ENCODE measurements around the gene MMD. TPM values are rescaled to one million over a fixed set of nuclear protein-coding genes. Genes with fewer than 3 reads are reported as not detected.

MMD gene
- total RNA-seq, 1 experiment from 2014 or later = 19.2 TPM

GRCh38 chr17:55386796-55387332 is 34.8 kb downstream of the MMD start:
- peaks cover 7% of the 10 kb centered on the region for H3K4me1 Mint-ChIP-seq (ENCODE audit: low read depth, unreplicated experiment)
- H3K36me3 Mint-ChIP-seq (ENCODE audit: insufficient read depth, unreplicated experiment) = peaks cover 9% of the 10 kb centered on the region
- no peak overlapping the region for H3K4me3 Mint-ChIP-seq (ENCODE audit: low read depth, unreplicated experiment)
- CTCF ChIA-PET = no interaction called here
- no peak for DNase-seq
- TF ChIP-seq CTCF (IDR thresholded peaks at IDR 0.05; ENCODE audit: unreplicated experiment) = no peak
- no peak overlapping the region for H3K27ac Mint-ChIP-seq (ENCODE audit: unreplicated experiment)
- no TSS peak for BruUV-seq (replicated peaks)
- no peaks in the 10 kb centered on the region for H3K27me3 Mint-ChIP-seq (ENCODE audit: unreplicated experiment)
- intact Hi-C loops (cut with micrococcal nuclease; ENCODE audit: unreplicated experiment) = no loop called here
- H3K9me3 Mint-ChIP-seq (ENCODE audit: low read depth, unreplicated experiment) = no peaks in the 10 kb centered on the region

GRCh38 chr17:55384643-55385232 is 36.9 kb downstream of the MMD start:
- H3K4me3 Mint-ChIP-seq (ENCODE audit: low read depth, unreplicated experiment) = no peak overlapping the region
- peaks cover 7% of the 10 kb centered on the region for H3K4me1 Mint-ChIP-seq (ENCODE audit: low read depth, unreplicated experiment)
- H3K27me3 Mint-ChIP-seq (ENCODE audit: unreplicated experiment) = no peaks in the 10 kb centered on the region

GRCh38 chr17:55383771-55384642 is 37.6 kb downstream of the MMD start:
- intact Hi-C loops (cut with micrococcal nuclease; ENCODE audit: unreplicated experiment) = no loop called here
- Mint-ChIP-seq H3K36me3 (ENCODE audit: insufficient read depth, unreplicated experiment) (no peaks in the 10 kb centered on the region), H3K27ac (ENCODE audit: unreplicated experiment) (no peak overlapping the region), H3K4me1 (ENCODE audit: low read depth, unreplicated experiment) (peaks cover 7% of the 10 kb centered on the region), H3K9me3 (ENCODE audit: low read depth, unreplicated experiment) (no peaks in the 10 kb centered on the region), H3K4me3 (ENCODE audit: low read depth, unreplicated experiment) (no peak overlapping the region), H3K27me3 (ENCODE audit: unreplicated experiment) (no peaks in the 10 kb centered on the region)
- no peak for TF ChIP-seq CTCF (IDR thresholded peaks at IDR 0.05; ENCODE audit: unreplicated experiment)
- no TSS peak for BruUV-seq (replicated peaks)
- CTCF ChIA-PET = no interaction called here
- no peak for DNase-seq

More at GRCh38 chr17:55384643-55385232, 36.9 kb downstream of the MMD start:
- CTCF ChIA-PET = no interaction called here
- DNase-seq = no peak
- Mint-ChIP-seq H3K9me3 (ENCODE audit: low read depth, unreplicated experiment) (no peaks in the 10 kb centered on the region), H3K36me3 (ENCODE audit: insufficient read depth, unreplicated experiment) (no peaks in the 10 kb centered on the region), H3K27ac (ENCODE audit: unreplicated experiment) (no peak overlapping the region)
- TF ChIP-seq CTCF (IDR thresholded peaks at IDR 0.05; ENCODE audit: unreplicated experiment) = no peak
- no TSS peak for BruUV-seq (replicated peaks)
- intact Hi-C loops (cut with micrococcal nuclease; ENCODE audit: unreplicated experiment) = no loop called here

- CTCF ChIA-PET = no interaction called here
- Mint-ChIP-seq H3K27me3 (ENCODE audit: unreplicated experiment) (no peaks in the 10 kb centered on the region), H3K9me3 (ENCODE audit: low read depth, unreplicated experiment) (no peaks in the 10 kb centered on the region), H3K4me3 (ENCODE audit: low read depth, unreplicated experiment) (no peak overlapping the region), H3K27ac (ENCODE audit: unreplicated experiment) (no peak overlapping the region), H3K36me3 (ENCODE audit: insufficient read depth, unreplicated experiment) (no peaks in the 10 kb centered on the region), H3K4me1 (ENCODE audit: low read depth, unreplicated experiment) (no peaks in the 10 kb centered on the region)
- no peak for TF ChIP-seq CTCF (IDR thresholded peaks at IDR 0.05; ENCODE audit: unreplicated experiment)
- BruUV-seq (replicated peaks) = no TSS peak
- no peak for DNase-seq
- intact Hi-C loops (cut with micrococcal nuclease; ENCODE audit: unreplicated experiment) = no loop called here
Observed at GRCh38 chr17:55381017-55381770, 40.4 kb downstream of the MMD start.
